ENCODE measurements around the gene COX7A2L. TPM values are rescaled to one million over a fixed set of nuclear protein-coding genes. Genes with fewer than 3 reads are reported as not detected.

COX7A2L gene
- total and polyA plus RNA-seq, 2 of the 8 experiments (the other 6 are each of a cell fraction or from before 2014, with no cell fraction given), result 85.6 to 114 TPM

- H2BK15ac ChIP-seq (ENCODE audit: low read length), result no peak overlapping the region
- no peak overlapping the region for H2BK20ac ChIP-seq (ENCODE audit: low read length)
- H3K14ac ChIP-seq (ENCODE audit: insufficient read length), result no peak overlapping the region
- no peak overlapping the region for H3K56ac ChIP-seq (replicated peaks; ENCODE audit: insufficient read length, low read depth, low read length)
- no peak overlapping the region for H3K9ac ChIP-seq (replicated peaks in 1 of 4; ENCODE audit: extremely low read depth in 1 of 4, low read depth in 3 of 4, low read length in 3 of 4)
- no peak overlapping the region for H4K5ac ChIP-seq (ENCODE audit: insufficient read length, low read depth, low read length)
- H4K8ac ChIP-seq (ENCODE audit: extremely low read depth, insufficient read depth, low read length), result no peak overlapping the region
- DNase-seq (ENCODE audit: low read depth in 1 of 2, low spot score in 2 of 2) (no peak), FAIRE-seq (no peak)
- no peak overlapping the region for H3K4ac ChIP-seq (replicated peaks; ENCODE audit: insufficient read length, low read depth, low read length)
- ChIA-PET CTCF (ENCODE audit: partially characterized antibody) (no interaction called here), POLR2A (ENCODE audit: partially characterized antibody) (no interaction called here)
- no peaks in the 10 kb centered on the region for H3K79me1 ChIP-seq (ENCODE audit: low read depth, low read length)
- no peak overlapping the region for H4K91ac ChIP-seq (replicated peaks; ENCODE audit: insufficient read length, low read length)
- no peak overlapping the region for H3K18ac ChIP-seq (ENCODE audit: extremely low read depth, low read length)
- TF ChIP-seq CTBP2 (IDR thresholded peaks at IDR 0.05; ENCODE audit: borderline replicate concordance, insufficient read depth, insufficient read length, low read length) (no peak), RBBP5 (IDR thresholded peaks at IDR 0.05; ENCODE audit: borderline replicate concordance, low read depth, low read length) (no peak), ZNF274 (IDR thresholded peaks at IDR 0.05; ENCODE audit: borderline replicate concordance, extremely low read depth, low read length) (no peak)
- TF ChIP-seq, protein P1, sequence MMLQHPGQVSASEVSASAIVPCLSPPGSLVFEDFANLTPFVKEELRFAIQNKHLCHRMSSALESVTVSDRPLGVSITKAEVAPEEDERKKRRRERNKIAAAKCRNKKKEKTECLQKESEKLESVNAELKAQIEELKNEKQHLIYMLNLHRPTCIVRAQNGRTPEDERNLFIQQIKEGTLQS (IDR thresholded peaks at IDR 0.05; ENCODE audit: insufficient read depth, low read depth, low read length), result no peak
- no peaks in the 10 kb centered on the region for H3K4me1 ChIP-seq (replicated peaks in 1 of 4; ENCODE audit: control insufficient read depth in 3 of 4, insufficient read depth in 4 of 4, low read length in 3 of 4)
- 89% methylated on average over 2 of the region's 2 CpGs; no CpG with 5 or more reads in 1 of the 2 experiments for WGBS, 2 experiments (ENCODE audit: extremely low coverage in 1 of 2, insufficient coverage in 1 of 2, insufficient read length in 1 of 2, insufficient replicate concordance in 2 of 2, low coverage in 1 of 2, low lambda C conversion rate in 2 of 2, missing lambda C conversion rate in 1 of 2)
- H2AFZ ChIP-seq (ENCODE audit: low read length), result no peak overlapping the region
- H3K23me2 ChIP-seq (ENCODE audit: low read depth, low read length), result no peaks in the 10 kb centered on the region
- H3K27me3 ChIP-seq (replicated peaks in 1 of 4; ENCODE audit: control insufficient read depth in 3 of 4, extremely low read depth in 1 of 4, insufficient read depth in 3 of 4, low read length in 3 of 4), result no peaks in the 10 kb centered on the region
- H3K23ac ChIP-seq (ENCODE audit: insufficient read length), result no peak overlapping the region
- no peaks in the 10 kb centered on the region for H4K20me1 ChIP-seq (replicated peaks in 1 of 2; ENCODE audit: control insufficient read depth in 1 of 2, insufficient read depth in 2 of 2, low read length in 2 of 2)
- no peak overlapping the region for H2BK12ac ChIP-seq (ENCODE audit: low read depth, low read length)
- H3K4me3 ChIP-seq (ENCODE audit: extremely low read depth in 1 of 4, insufficient read depth in 2 of 4, low read depth in 3 of 4, low read length in 4 of 4), result no peak overlapping the region
- no peak overlapping the region for H2BK5ac ChIP-seq (ENCODE audit: low read depth, low read length)
- H3K4me2 ChIP-seq (ENCODE audit: insufficient read depth in 1 of 2, low read depth in 2 of 2, low read length in 2 of 2), result no peak overlapping the region
- no peak overlapping the region for H2BK120ac ChIP-seq (replicated peaks; ENCODE audit: low read depth, low read length)
- no peaks in the 10 kb centered on the region for H3K79me2 ChIP-seq (ENCODE audit: control insufficient read depth in 1 of 2, insufficient read depth in 2 of 2, low read length in 2 of 2)
- H2AK5ac ChIP-seq (ENCODE audit: low read depth, low read length), result no peak overlapping the region
- no peak overlapping the region for H3K27ac ChIP-seq (ENCODE audit: low read depth, low read length)
- H3K36me3 ChIP-seq (ENCODE audit: control insufficient read depth in 2 of 4, insufficient read depth in 4 of 4, low read length in 3 of 4), result peaks cover 6 to 27% (median 18%) of the 10 kb centered on the region in 4 experiments
- H3K9me3 ChIP-seq (ENCODE audit: insufficient read depth in 2 of 2, low read depth in 1 of 2, low read length in 1 of 2), result no peaks in the 10 kb centered on the region
These were observed 56.8 kb downstream of the COX7A2L start for GRCh38 chr2:42304059-42304713.

Data from H1 (cell line).